Brain microvascular endothelial cell (primary cell): ENCODE measurements around the gene CLDN15.

Experiments used
- DNase-seq: peaks from one replicate; pipeline ENCODE4 v3.0.0-alpha.2; 2020
- H3K27ac ChIP-seq: fragments of 250-450 bp; sonication (Bioruptor Pico); 2 replicates; pipeline ENCODE4 v1.5.1; 2020; ENCODE audit warnings: mild to moderate bottlenecking, moderate library complexity
- H3K27me3 ChIP-seq: fragments of 250-450 bp; sonication (Bioruptor Pico); replicated peaks from 2 replicates; pipeline ENCODE4 v1.5.1; 2020; ENCODE audit warnings: mild to moderate bottlenecking
- H3K36me3 ChIP-seq: fragments of 250-450 bp; sonication (Bioruptor Pico); replicated peaks from 2 replicates; pipeline ENCODE4 v1.5.1; 2020; ENCODE audit warnings: mild to moderate bottlenecking
- H3K4me3 ChIP-seq: 2 replicates; pipeline ENCODE4 v1.5.1; 2011; ENCODE audit warnings: low read depth, mild to moderate bottlenecking, control low read depth, low read length, moderate library complexity
- in situ Hi-C: cut with HindIII; loops from 2 replicates; pipeline ENCODE4 v1.10.0; 2017; ENCODE audit warnings: low sequenced_read_pairs, low pct_ligation_motif_present
- TF ChIP-seq, protein P1 (sequence below): IDR thresholded peaks from 2 replicates; pipeline ENCODE4 v1.5.1; 2011; ENCODE audit warnings: low read depth, mild to moderate bottlenecking, moderate library complexity, low read length, control low read depth, inconsistent platforms; ENCODE audit errors: missing control alignments

CLDN15 gene

DNA sequence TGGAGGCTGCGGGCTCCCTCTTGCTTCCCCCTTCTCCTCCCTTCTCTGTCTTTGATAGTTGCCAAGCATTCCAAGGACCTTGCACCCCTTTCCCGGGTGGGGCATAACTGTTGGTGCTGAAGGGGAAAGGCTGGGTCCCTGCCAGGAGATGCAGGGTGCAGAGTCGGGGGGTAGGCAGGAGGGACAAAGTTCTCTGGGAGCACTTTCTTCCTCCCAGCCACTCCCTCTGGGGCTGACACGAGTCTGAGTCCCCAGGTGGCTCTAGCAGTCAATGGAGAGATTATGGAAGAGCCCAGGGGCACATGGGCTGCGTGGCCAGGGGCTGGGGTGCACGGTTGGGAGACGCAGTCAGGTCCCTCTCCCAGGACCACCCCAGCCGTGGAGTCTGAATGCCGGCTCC, 2.1 kb downstream of the CLDN15 start:
- in situ Hi-C loops = no loop called here
- no peak for DNase-seq
- H3K4me3 ChIP-seq = no peak overlapping the region
- peaks cover 28% of the 10 kb centered on the region for H3K36me3 ChIP-seq
- TF ChIP-seq, protein P1, sequence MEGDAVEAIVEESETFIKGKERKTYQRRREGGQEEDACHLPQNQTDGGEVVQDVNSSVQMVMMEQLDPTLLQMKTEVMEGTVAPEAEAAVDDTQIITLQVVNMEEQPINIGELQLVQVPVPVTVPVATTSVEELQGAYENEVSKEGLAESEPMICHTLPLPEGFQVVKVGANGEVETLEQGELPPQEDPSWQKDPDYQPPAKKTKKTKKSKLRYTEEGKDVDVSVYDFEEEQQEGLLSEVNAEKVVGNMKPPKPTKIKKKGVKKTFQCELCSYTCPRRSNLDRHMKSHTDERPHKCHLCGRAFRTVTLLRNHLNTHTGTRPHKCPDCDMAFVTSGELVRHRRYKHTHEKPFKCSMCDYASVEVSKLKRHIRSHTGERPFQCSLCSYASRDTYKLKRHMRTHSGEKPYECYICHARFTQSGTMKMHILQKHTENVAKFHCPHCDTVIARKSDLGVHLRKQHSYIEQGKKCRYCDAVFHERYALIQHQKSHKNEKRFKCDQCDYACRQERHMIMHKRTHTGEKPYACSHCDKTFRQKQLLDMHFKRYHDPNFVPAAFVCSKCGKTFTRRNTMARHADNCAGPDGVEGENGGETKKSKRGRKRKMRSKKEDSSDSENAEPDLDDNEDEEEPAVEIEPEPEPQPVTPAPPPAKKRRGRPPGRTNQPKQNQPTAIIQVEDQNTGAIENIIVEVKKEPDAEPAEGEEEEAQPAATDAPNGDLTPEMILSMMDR = no peak
- H3K27me3 ChIP-seq = no peaks in the 10 kb centered on the region
- no peak overlapping the region for H3K27ac ChIP-seq

DNA sequence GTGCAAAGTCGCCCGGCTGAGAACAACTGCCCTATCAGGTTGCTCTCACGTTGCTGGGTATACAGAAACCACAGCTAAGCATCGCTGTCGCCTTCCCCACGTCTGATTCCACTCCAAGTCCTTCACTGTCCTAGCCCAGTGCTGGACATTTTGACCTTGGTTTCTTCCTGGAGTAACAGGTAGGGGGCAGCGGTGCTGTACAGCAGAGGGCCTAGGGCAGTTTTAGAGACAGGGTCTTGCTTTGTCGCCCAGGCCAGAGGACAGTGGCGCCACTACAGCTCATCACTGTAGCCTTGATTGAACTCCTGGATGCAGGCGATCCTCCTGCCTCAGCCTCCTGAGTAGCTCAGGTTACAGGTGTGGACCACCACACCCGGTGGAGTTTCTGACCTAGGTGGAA, 2.6 kb downstream of the CLDN15 start:
- TF ChIP-seq, protein P1 = peak; percentile 58
- no peak overlapping the region for H3K4me3 ChIP-seq
- no peak for DNase-seq
- in situ Hi-C loops = no loop called here
- H3K36me3 ChIP-seq = peaks cover 24% of the 10 kb centered on the region
- no peaks in the 10 kb centered on the region for H3K27me3 ChIP-seq
- H3K27ac ChIP-seq = no peak overlapping the region

DNA sequence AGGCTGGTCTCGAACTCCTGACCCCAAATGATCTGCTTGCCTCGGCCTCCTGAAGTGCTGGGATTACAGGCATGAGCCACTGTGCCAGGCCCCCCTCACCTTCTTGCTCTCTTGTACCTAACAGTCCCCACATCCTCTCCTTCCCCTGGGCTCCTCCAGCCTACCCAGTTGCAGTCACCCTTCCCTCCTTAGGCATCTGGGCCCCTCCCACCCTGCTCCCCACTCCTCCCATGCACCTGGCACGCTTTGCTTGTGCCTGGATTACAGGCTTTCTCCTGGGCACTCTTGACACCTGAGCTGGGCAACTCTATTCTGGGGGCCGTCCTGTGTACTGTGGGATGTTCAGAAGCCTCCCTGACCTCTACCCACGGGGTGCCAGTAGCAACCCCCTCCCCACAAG, 3.0 kb downstream of the CLDN15 start:
- TF ChIP-seq, protein P1 = no peak
- no peak for DNase-seq
- Histone ChIP-seq H3K27ac (no peak overlapping the region), H3K4me3 (no peak overlapping the region), H3K27me3 (no peaks in the 10 kb centered on the region), H3K36me3 (peaks cover 20% of the 10 kb centered on the region)
- in situ Hi-C loops = no loop called here

DNA sequence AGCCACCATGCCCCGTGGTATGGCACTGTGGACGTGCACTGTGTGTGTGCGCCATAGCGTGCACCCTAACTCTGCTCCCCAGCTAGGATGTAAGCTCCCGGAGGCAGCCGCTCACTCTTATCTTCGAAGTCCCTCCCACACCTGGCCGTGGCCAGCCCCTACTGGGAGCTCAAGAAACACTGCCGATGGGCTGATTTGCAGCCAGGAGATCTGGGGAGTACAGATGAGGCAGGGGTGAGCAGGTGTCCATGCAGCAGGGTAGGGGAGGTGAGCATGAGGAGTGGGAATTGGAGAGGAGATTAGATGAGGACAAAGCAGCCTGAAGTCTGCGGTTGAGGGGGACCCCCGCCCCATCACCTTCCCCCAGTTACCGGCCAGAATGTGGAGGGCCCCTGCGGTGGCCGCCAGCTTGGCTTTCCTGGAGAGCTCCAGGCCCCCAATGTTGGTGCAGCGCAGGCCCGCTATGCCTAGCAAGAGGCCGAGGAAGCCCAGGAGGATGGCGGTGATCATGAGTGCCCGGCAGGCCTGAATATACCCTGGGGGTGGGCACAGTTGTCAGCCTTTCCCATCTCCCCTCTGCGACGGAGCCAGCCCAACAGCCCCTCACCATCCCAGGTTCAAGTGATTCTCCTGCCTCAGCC, 3.6 kb downstream of the CLDN15 start:
- Histone ChIP-seq H3K36me3 (peaks cover 17% of the 10 kb centered on the region), H3K27ac (no peak overlapping the region), H3K4me3 (no peak overlapping the region), H3K27me3 (no peaks in the 10 kb centered on the region)
- no peak for DNase-seq
- TF ChIP-seq, protein P1 = no peak
- in situ Hi-C loops = no loop called here

DNA sequence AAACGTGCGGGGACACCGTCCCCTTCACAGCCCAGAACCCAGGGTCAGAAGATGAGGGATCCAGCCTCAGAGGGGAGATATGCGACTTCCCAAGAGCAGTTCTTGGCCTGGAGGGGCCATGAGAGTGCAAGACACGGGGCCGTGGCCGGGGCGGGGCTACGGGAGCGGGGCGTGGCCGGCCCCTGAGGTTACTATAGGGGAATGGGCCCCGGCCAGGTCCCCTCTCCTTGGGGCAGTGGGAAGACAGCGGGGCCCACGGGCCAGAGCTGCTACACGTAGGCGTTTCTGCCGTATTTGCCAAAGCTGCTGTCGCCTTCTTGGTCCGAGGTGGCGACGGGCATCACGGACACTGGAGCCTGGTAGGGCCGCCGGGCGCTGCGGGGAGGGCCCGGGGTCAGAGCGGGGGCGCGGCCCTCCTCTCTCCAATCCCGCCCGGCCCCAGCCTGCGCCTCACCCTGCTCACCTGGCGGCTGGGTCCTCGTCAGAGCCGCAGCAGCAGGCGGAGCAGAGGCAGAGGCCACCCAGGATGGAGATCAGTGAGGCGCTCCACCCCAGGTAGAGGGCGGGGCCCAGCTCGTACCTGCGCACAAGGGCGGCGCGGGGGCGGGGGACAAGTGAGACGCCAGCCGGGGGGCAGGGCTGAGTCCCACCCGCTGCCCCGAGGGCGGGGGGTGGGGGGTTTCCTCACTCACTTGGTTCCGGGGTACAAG, 5.3 kb downstream of the CLDN15 start:
- H3K36me3 ChIP-seq = peaks cover 17% of the 10 kb centered on the region
- no peaks in the 10 kb centered on the region for H3K27me3 ChIP-seq
- H3K4me3 ChIP-seq = peak overlapping the region; percentile 26
- TF ChIP-seq, protein P1 = no peak
- no peak for DNase-seq
- in situ Hi-C loops = no loop called here
- H3K27ac ChIP-seq = no peak overlapping the region
